GM19351 (cell line): ENCODE data around the gene HES5.

Experiments
- ATAC-seq: cut with Tn5 transposase; IDR thresholded peaks from one replicate; pipeline ENCODE4 v1.9.1; 2021; ENCODE audit warnings: mild to moderate bottlenecking, moderate library complexity; ENCODE audit not compliant: unreplicated experiment

HES5 gene

GRCh38 chr1:2516946-2517345 lies 13.1 kb downstream of the HES5 start:
- no peak for ATAC-seq

- no peak for ATAC-seq
These were observed 13.9 kb downstream of the HES5 start for GRCh38 chr1:2516124-2516523.

GRCh38 chr1:2515763-2516080 lies 14.3 kb downstream of the HES5 start:
- no peak for ATAC-seq

- ATAC-seq, result no peak
These were observed 14.9 kb downstream of the HES5 start for GRCh38 chr1:2514863-2515762.

- ATAC-seq, result no peak
These were observed 16.0 kb downstream of the HES5 start for GRCh38 chr1:2513939-2514652.

GRCh38 chr1:2512862-2513421 lies 17.1 kb downstream of the HES5 start:
- ATAC-seq, result no peak

GRCh38 chr1:2510366-2511155 lies 19.5 kb downstream of the HES5 start:
- no peak for ATAC-seq

- no peak for ATAC-seq
These were observed 20.5 kb downstream of the HES5 start for GRCh38 chr1:2509589-2509988.

GRCh38 chr1:2508751-2509150 lies 21.3 kb downstream of the HES5 start:
- no peak for ATAC-seq

- ATAC-seq, result no peak
These were observed 21.9 kb downstream of the HES5 start for GRCh38 chr1:2508180-2508579.

GRCh38 chr1:2507744-2508155 lies 22.3 kb downstream of the HES5 start:
- ATAC-seq, result no peak

- ATAC-seq, result no peak
These were observed 23.0 kb downstream of the HES5 start for GRCh38 chr1:2506901-2507565.

- no peak for ATAC-seq
These were observed 23.8 kb downstream of the HES5 start for GRCh38 chr1:2506007-2506860.

GRCh38 chr1:2505461-2505994 lies 24.5 kb downstream of the HES5 start:
- no peak for ATAC-seq

GRCh38 chr1:2504949-2505272 lies 25.2 kb downstream of the HES5 start:
- no peak for ATAC-seq

GRCh38 chr1:2504225-2504948 lies 25.7 kb downstream of the HES5 start:
- no peak for ATAC-seq

GRCh38 chr1:2503554-2504224 lies 26.4 kb downstream of the HES5 start:
- no peak for ATAC-seq
